Measurements from ENCODE around the gene BAAT. TPM values are rescaled to one million over a fixed set of nuclear protein-coding genes. Genes with fewer than 3 reads are reported as not detected.
"Not testable (repeated sequence)": the region's sequence is repeated elsewhere in the genome, so short reads cannot be mapped to it uniquely, and the experiment has no call there.

Gene BAAT
- 0.07 TPM in 1 of 2 replicates, not detected in the other for total RNA-seq

DNA sequence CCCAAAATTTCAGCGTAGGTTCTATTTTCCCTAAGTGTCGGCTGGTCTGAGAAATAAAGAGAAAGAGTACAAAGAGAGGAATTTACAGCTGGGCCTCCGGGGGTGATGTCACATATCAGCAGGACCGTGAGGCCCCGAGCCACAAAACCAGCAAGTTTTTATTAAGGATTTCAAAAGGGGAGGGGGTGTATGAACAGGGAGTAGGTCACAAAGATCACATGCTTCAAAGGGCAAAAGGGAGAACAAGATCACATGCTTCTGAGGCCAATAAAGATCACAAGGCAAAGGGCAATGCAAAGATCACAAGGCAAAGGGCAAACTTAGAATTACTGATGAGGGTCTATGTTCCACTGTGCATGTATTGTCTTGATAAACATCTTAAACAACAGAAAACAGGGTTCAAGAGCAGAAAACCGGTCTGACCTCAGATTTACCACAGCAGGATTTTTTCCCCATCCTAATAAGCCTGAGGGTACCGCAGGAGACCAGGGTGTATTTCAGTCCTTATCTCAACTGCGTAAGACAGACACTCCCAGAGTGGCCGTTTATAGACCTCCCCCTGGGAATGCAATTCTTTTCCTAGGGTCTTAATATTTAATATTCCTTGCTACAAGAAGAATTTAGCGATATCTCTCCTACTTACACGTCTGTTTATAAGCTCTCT lies at the start of gene BAAT:
BAAT (minus strand) TSS at position 134 of the 664 bp plus-strand sequence. CDS start 13,602 bp downstream, outside the sequence.
- intact Hi-C loops (cut with micrococcal nuclease): not testable (repeated sequence)

DNA sequence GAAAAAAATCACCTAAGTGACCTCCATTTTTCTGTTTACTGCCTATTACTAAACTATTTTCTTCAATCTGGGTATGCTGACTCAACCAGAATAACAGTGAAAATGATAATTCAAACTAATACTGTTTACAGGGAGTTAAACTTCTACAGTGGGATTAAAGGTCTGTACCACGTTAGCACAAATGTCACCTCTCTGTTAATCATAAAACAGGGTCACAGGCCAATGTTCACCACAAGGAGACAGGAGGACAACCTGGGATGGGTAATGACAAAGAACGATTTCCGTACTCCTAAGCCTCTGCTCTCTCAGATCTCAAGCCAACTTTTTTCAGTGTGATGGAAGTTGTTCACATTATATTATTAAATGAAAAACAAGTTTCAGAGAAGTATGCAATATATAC lies 48.4 kb upstream of the BAAT start:
- intact Hi-C loops (cut with micrococcal nuclease): no loop called here

- intact Hi-C loops (cut with micrococcal nuclease): no loop called here
These were observed 47.9 kb upstream of the BAAT start for GRCh38 chr9:101432740-101433139.

DNA sequence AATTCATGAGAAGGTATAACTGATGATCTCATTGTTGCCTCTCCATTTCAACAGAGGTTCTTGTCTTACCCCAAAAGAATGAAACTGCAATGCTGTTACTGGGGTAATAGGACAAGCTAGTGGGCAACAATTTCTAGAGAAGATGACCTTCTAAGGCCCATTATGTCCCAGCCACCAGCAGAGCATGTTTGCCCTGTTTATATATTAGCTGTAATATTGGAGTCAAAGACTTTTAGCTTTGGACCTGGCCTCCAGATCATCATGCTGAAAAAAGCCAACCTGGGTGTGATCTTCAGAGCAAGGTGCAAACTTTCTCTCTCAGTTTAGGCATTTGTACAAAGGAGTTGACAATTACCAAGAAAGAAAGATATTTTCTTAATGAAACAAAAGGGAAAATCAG lies 47.4 kb upstream of the BAAT start:
- intact Hi-C loops (cut with micrococcal nuclease): no loop called here

- intact Hi-C loops (cut with micrococcal nuclease): no loop called here
These were observed 44.9 kb upstream of the BAAT start for GRCh38 chr9:101429736-101430135.

GRCh38 chr9:101428909-101429308 lies 44.1 kb upstream of the BAAT start:
- intact Hi-C loops (cut with micrococcal nuclease): no loop called here

GRCh38 chr9:101427957-101428655 lies 43.3 kb upstream of the BAAT start:
- intact Hi-C loops (cut with micrococcal nuclease): no loop called here

DNA sequence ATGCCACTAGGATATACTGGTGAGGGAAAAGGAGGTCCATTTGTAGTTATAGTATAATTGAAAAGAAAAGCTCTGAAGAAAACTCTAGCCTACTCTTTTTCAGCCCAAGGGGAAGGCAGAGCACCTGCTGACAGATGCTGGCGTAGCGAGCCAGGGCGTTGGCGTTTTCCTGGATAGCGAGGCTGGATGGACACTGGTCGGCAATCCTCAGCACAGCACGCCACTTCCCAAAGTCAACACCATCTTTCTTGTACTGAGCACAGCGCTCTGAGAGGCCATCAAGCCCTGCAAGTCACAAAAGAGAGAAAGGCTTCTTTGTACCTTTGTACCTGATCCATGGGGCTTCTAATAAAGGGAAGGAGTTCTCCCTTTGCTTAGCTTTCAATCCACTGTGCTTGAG lies 42.6 kb upstream of the BAAT start:
- intact Hi-C loops (cut with micrococcal nuclease): no loop called here

GRCh38 chr9:101421653-101422065 lies 36.9 kb upstream of the BAAT start:
- intact Hi-C loops (cut with micrococcal nuclease): no loop called here

GRCh38 chr9:101419863-101420262 lies 35.1 kb upstream of the BAAT start:
- intact Hi-C loops (cut with micrococcal nuclease): no loop called here

- intact Hi-C loops (cut with micrococcal nuclease): no loop called here
These were observed 34.0 kb upstream of the BAAT start for GRCh38 chr9:101418518-101419430.

GRCh38 chr9:101417977-101418376 lies 33.2 kb upstream of the BAAT start:
- intact Hi-C loops (cut with micrococcal nuclease): no loop called here

DNA sequence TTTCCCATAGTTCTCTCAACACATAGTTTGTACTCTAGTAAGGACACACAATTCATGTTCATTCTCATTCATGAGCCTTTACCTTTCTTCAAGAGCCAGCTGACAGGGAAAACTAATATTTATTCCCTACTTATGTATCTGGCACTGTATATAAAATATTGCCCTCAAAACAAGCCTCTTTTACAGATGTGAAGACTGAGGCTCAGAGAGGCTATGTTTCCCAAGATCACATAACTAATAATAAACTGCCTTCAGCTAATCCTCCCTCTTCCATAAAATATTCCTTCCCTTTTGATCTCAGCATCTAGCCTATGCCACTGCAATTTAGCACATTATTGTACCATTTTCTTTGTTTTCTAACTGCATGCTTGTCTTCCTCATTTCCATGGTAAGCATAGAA lies 32.6 kb upstream of the BAAT start:
- intact Hi-C loops (cut with micrococcal nuclease): no loop called here

DNA sequence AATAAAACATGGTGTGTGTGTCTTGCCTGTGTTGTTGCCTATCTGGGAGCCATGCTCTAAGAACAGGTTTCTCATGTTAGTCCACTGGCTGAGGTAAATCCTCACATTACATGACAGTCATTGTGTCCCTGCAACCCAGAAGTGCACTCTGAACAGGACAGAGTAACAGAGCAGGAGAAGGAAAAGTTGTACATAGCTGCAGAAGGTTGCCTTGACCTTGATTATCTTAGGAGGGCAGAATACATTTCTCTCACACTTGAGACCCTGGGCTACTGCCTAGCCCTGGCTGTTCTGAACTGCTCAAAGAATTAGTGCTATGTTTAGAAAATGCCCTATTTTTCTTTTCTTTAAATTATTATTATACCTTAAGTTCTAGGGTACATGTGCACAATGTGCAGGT lies 30.8 kb upstream of the BAAT start:
- intact Hi-C loops (cut with micrococcal nuclease): no loop called here

DNA sequence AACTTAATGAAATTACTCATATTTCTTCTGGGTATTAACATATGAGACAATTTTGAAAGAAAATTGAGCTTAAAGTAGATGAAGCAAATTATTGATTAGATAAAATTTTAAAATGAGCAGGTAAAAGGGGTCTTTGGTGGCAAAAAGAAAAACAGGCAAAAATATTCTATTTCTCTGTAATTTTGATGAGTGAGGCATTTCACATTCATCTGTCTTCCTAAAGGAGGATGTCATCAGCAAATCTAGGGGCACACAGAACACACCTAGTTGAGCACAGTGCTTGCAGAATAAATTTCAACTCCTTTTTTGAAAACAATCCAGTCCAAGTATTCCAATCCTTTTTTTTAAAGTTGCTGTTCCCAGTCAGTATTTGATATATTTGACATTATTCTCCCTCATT lies 30.0 kb upstream of the BAAT start:
- intact Hi-C loops (cut with micrococcal nuclease): no loop called here

- intact Hi-C loops (cut with micrococcal nuclease): no loop called here
These were observed 24.3 kb upstream of the BAAT start for GRCh38 chr9:101409079-101409477.

GRCh38 chr9:101408374-101409078 lies 23.7 kb upstream of the BAAT start:
- intact Hi-C loops (cut with micrococcal nuclease): loop anchor here (1.0 kb wide), 1 partner anchor 9 kb away; no protein-coding TSS in a partner anchor

GRCh38 chr9:101403516-101404285 lies 18.9 kb upstream of the BAAT start:
- intact Hi-C loops (cut with micrococcal nuclease): no loop called here

DNA sequence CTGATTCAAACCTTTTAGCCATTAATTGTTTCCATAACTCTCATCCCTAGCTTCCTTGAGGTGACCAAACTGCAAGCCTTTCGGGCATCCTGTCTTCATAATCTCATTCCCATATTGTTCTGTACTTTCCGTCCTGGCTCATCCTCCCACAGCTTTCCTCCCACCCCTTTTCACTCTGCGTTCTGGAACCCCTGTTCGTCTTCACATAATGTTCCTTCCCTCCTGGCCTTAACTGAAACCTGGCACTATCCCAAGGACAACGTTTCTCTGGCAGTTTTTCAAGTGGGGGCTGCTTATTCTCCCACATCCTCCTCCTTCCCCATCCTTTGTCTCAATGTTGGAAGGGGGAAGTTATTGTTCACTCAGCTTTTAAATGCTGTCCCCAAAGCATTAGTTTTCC lies 15.3 kb upstream of the BAAT start:
- intact Hi-C loops (cut with micrococcal nuclease): no loop called here

GRCh38 chr9:101399643-101399970 lies 14.8 kb upstream of the BAAT start:
- intact Hi-C loops (cut with micrococcal nuclease): loop anchor here (1.0 to 5.0 kb wide), 7 partner anchors 9 to 1047 kb away; partner anchors contain the start of genes MSANTD3 and TEX10
